GM19099 (cell line): ENCODE measurements around the gene FAHD1.

ENCODE experiments used
- POLR2A ChIP-seq: IDR thresholded peaks from 3 replicates; pipeline ENCODE4 v1.6.1; 2011; ENCODE audit warnings: low read depth; ENCODE audit not compliant: insufficient read length; ENCODE audit errors: extremely low read depth

The FAHD1 gene

GRCh38 chr16:1820946-1821290, 6.1 kb upstream of the FAHD1 start:
- TF ChIP-seq POLR2A, result no peak

- no peak for TF ChIP-seq POLR2A
These were observed 5.0 kb upstream of the FAHD1 start for GRCh38 chr16:1821861-1822611.

GRCh38 chr16:1822801-1823200, 4.2 kb upstream of the FAHD1 start:
- no peak for TF ChIP-seq POLR2A

- no peak for TF ChIP-seq POLR2A
These were observed 3.2 kb upstream of the FAHD1 start for GRCh38 chr16:1823821-1824220.

- no peak for TF ChIP-seq POLR2A
These were observed 1.6 kb upstream of the FAHD1 start for GRCh38 chr16:1825381-1825863.

- no peak for TF ChIP-seq POLR2A
These were observed 929 bp upstream of the FAHD1 start for GRCh38 chr16:1825864-1826690.

- no peak for TF ChIP-seq POLR2A
These were observed 1.8 kb downstream of the FAHD1 start for GRCh38 chr16:1828645-1829410.

GRCh38 chr16:1830213-1830612, 3.2 kb downstream of the FAHD1 start:
- TF ChIP-seq POLR2A, result no peak

- no peak for TF ChIP-seq POLR2A
These were observed 4.4 kb downstream of the FAHD1 start for GRCh38 chr16:1831186-1832075.

- no peak for TF ChIP-seq POLR2A
These were observed 5.9 kb downstream of the FAHD1 start for GRCh38 chr16:1832838-1833454.

- no peak for TF ChIP-seq POLR2A
These were observed 7.1 kb downstream of the FAHD1 start for GRCh38 chr16:1834096-1834495.

GRCh38 chr16:1839554-1839953, 12.5 kb downstream of the FAHD1 start:
- TF ChIP-seq POLR2A, result no peak

- TF ChIP-seq POLR2A, result no peak
These were observed 19.0 kb downstream of the FAHD1 start for GRCh38 chr16:1845985-1846384.

- TF ChIP-seq POLR2A, result no peak
These were observed 19.4 kb downstream of the FAHD1 start for GRCh38 chr16:1846416-1846815.
